Spleen (tissue), 11 donors: ENCODE data around the gene HSPB8. TPM values are rescaled to one million over a fixed set of nuclear protein-coding genes. Genes with fewer than 3 reads are reported as not detected.
A peak's percentile ranks its signal among the peaks of the same experiment; 100 is the strongest.

Experiments
- DNase-seq: peaks from one replicate; pipeline ENCODE4 v3.0.0-alpha.2; 2020
- H3K27ac ChIP-seq, 8 donors: fragments of 200-600 bp; sonication (generic) in 7 of 8; 1 replicate in 4 of 8; 2 replicates in 4 of 8; pipeline versions ENCODE4 v1.5.0 to v1.8.0; 2016 to 2021; ENCODE audit warnings: inconsistent platforms in 4 of 8, mild to moderate bottlenecking in 4 of 8, moderate library complexity in 1 of 8
- H3K27me3 ChIP-seq, 7 donors: fragments of 200-600 bp; sonication (generic) in 6 of 7; replicated peaks in 1 of 7; 1 replicate in 4 of 7; 2 replicates in 3 of 7; pipeline versions ENCODE4 v1.5.0 to v1.8.0; 2016 to 2021; ENCODE audit warnings: inconsistent platforms in 3 of 7, mild to moderate bottlenecking in 1 of 7
- H3K36me3 ChIP-seq, 6 donors: fragments of 200-600 bp; sonication (generic) in 5 of 6; 1 replicate in 4 of 6; 2 replicates in 2 of 6; pipeline versions ENCODE4 v1.5.0 to v1.8.0; 2016 to 2021; ENCODE audit warnings: inconsistent platforms in 2 of 6
- H3K4me1 ChIP-seq, 6 donors: fragments of 200-600 bp; sonication (generic) in 5 of 6; 1 replicate in 3 of 6; 2 replicates in 3 of 6; pipeline versions ENCODE4 v1.5.0 to v1.8.0; 2016 to 2021; ENCODE audit warnings: inconsistent platforms in 3 of 6
- H3K4me3 ChIP-seq, 8 donors: fragments of 200-600 bp; sonication (generic) in 7 of 8; 1 replicate in 4 of 8; 2 replicates in 4 of 8; pipeline versions ENCODE4 v1.5.0 to v1.8.0; 2016 to 2021; ENCODE audit warnings: inconsistent platforms in 4 of 8, mild to moderate bottlenecking in 4 of 8, moderate library complexity in 2 of 8
- H3K9me3 ChIP-seq, 8 donors: fragments of 200-600 bp; sonication (generic) in 7 of 8; 1 replicate in 4 of 8; 2 replicates in 4 of 8; pipeline versions ENCODE4 v1.5.0 to v1.8.0; 2016 to 2021; ENCODE audit warnings: inconsistent platforms in 4 of 8
- CTCF ChIP-seq, 11 experiments: fragments of 200-600 bp in 7 of 11; fragments of 450-650 bp in 4 of 11; sonication (generic) in 4 of 11; IDR thresholded peaks in 8 of 11; conservative IDR thresholded peaks in 3 of 11; 1 replicate in 7 of 11; 2 replicates in 4 of 11; pipeline versions ENCODE4 v1.4.0 to v1.8.0; 2016 to 2021; ENCODE audit warnings: antibody characterized with exemption in 11 of 11, inconsistent platforms in 4 of 11, mild to moderate bottlenecking in 1 of 11
- POLR2A ChIP-seq, 3 donors: fragments of 450-650 bp; IDR thresholded peaks; one replicate each; pipeline ENCODE4 v1.5.1; 2017; ENCODE audit warnings: antibody characterized with exemption in 3 of 3, mild to moderate bottlenecking in 1 of 3
- POLR2AphosphoS5 ChIP-seq, 3 donors: sonication (generic); formaldehyde crosslinking; IDR thresholded peaks; one replicate each; pipeline ENCODE4 v1.5.1; 2017; ENCODE audit warnings: antibody characterized with exemption in 3 of 3
- WGBS, 5 donors: extraction: QIAGEN DNeasy Blood & Tissue Kit in 3 of 5; methylation state at CpG; one replicate each; pipeline versions ENCODE4 v1.1.5 to v1.1.7; 2013 to 2018; 5-methylcytosine and 5-hydroxymethylcytosine counted together
- intact Hi-C: fragments of 100-400 bp; cut with DNase I; formaldehyde crosslinking; loops from one replicate; pipeline ENCODE4 v1.15.0; 2023; ENCODE audit warnings: low total_unique reads
- polyA plus RNA-seq, 3 donors: library from polyadenylated mRNA; stranded (reverse); fragments of 200-250 nt; gene quantifications; one replicate each; pipeline ENCODE4 v1.2.1, GENCODE V29; 2013
- total RNA-seq, 7 donors: library from RNA; depleted of rRNA in 3 of 7; stranded (reverse); fragments of >200 nt in 3 of 7; fragmentation: NEBNext Ultra II Directional in 4 of 7; extraction: Animal tissue kit (Norgen Biotek cat#: 25700) in 4 of 7; gene quantifications; one replicate each; pipeline versions ENCODE4 v1.1.0 to v1.2.1, GENCODE V29; 2016 to 2021
- donor health status: healthy with polysubstance abuse.
- donor health status: DM: no; HTN: no; CAD: no; lungs with moderate emphysema.
- donor health status: DM: no; HTN: no; CAD: no.
- donor health status: Bipolar disorder and iron deficiency.
- donor health status: healthy.
- donor health status: DM: no; HTN: no; CAD: no.
- donor health status: DM: yes; HTN: yes; CAD: no.

The HSPB8 gene
- total and polyA plus RNA-seq, 10 donors = 14.1 to 109 (median 50.0) TPM

GRCh38 chr12:119229837-119230236 is 51.1 kb downstream of the HSPB8 start:
- H3K4me3 ChIP-seq = peak overlapping the region in 2 of 8 donors; percentile 7 to 40
- H3K4me1 ChIP-seq = no peaks in the 10 kb centered on the region
- 37 to 50% (median 44%) methylated on average over 9 of the region's 9 CpGs for WGBS, 5 donors
- no peaks in the 10 kb centered on the region for H3K36me3 ChIP-seq
- TF ChIP-seq CTCF (IDR thresholded peaks at IDR 0.05 in 8 of 11, conservative IDR thresholded peaks at IDR 0.05 in 3 of 11) = no peak
- TF ChIP-seq POLR2A (IDR thresholded peaks at IDR 0.05) = no peak
- TF ChIP-seq POLR2AphosphoS5 (IDR thresholded peaks at IDR 0.05) = no peak
- no peaks in the 10 kb centered on the region for H3K27me3 ChIP-seq
- no peak for DNase-seq
- no peak overlapping the region for H3K27ac ChIP-seq
- intact Hi-C loops = no loop called here
- no peaks in the 10 kb centered on the region for H3K9me3 ChIP-seq

GRCh38 chr12:119230807-119231206 is 52.1 kb downstream of the HSPB8 start:
- H3K4me1 ChIP-seq = no peaks in the 10 kb centered on the region
- H3K36me3 ChIP-seq = no peaks in the 10 kb centered on the region
- WGBS, 5 donors = 32 to 52% (median 38%) methylated on average over 5 of the region's 5 CpGs
- no peaks in the 10 kb centered on the region for H3K9me3 ChIP-seq
- H3K4me3 ChIP-seq = no peak overlapping the region
- DNase-seq = no peak
- intact Hi-C loops = no loop called here
- no peaks in the 10 kb centered on the region for H3K27me3 ChIP-seq
- no peak overlapping the region for H3K27ac ChIP-seq
- TF ChIP-seq POLR2A (IDR thresholded peaks at IDR 0.05) (no peak), CTCF (IDR thresholded peaks at IDR 0.05 in 8 of 11, conservative IDR thresholded peaks at IDR 0.05 in 3 of 11) (no peak), POLR2AphosphoS5 (IDR thresholded peaks at IDR 0.05) (no peak)

- TF ChIP-seq POLR2AphosphoS5 (IDR thresholded peaks at IDR 0.05) (no peak), CTCF (IDR thresholded peaks at IDR 0.05 in 8 of 11, conservative IDR thresholded peaks at IDR 0.05 in 3 of 11) (no peak), POLR2A (IDR thresholded peaks at IDR 0.05) (no peak)
- 78 to 89% (median 86%) methylated on average over 4 of the region's 4 CpGs for WGBS, 5 donors
- intact Hi-C loops = no loop called here
These were observed 53.0 kb downstream of the HSPB8 start for GRCh38 chr12:119231774-119232173.

GRCh38 chr12:119235197-119235751 is 56.5 kb downstream of the HSPB8 start:
- 68 to 80% (median 72%) methylated on average over 9 of the region's 9 CpGs for WGBS, 5 donors
- no peak for DNase-seq
- intact Hi-C loops = no loop called here
- no peak overlapping the region for H3K4me3 ChIP-seq
- no peaks in the 10 kb centered on the region for H3K27me3 ChIP-seq
- H3K36me3 ChIP-seq = no peaks in the 10 kb centered on the region
- no peaks in the 10 kb centered on the region for H3K4me1 ChIP-seq
- peaks cover 0 to 13% (median 3%) of the 10 kb centered on the region in 8 donors for H3K9me3 ChIP-seq
- TF ChIP-seq CTCF (IDR thresholded peaks at IDR 0.05 in 8 of 11, conservative IDR thresholded peaks at IDR 0.05 in 3 of 11) = no peak
- TF ChIP-seq POLR2A (IDR thresholded peaks at IDR 0.05) = no peak
- no peak for TF ChIP-seq POLR2AphosphoS5 (IDR thresholded peaks at IDR 0.05)
- H3K27ac ChIP-seq = no peak overlapping the region

More at GRCh38 chr12:119231774-119232173, 53.0 kb downstream of the HSPB8 start:
- Histone ChIP-seq H3K4me3 (no peak overlapping the region), H3K36me3 (no peaks in the 10 kb centered on the region), H3K4me1 (no peaks in the 10 kb centered on the region), H3K9me3 (no peaks in the 10 kb centered on the region), H3K27ac (no peak overlapping the region), H3K27me3 (no peaks in the 10 kb centered on the region)
- no peak for DNase-seq
